HG02973 (cell line): ENCODE measurements around the gene LPIN1.
A peak's percentile ranks its signal among the peaks of the same experiment; 100 is the strongest.
"Not testable (repeated sequence)": the region's sequence is repeated elsewhere in the genome, so short reads cannot be mapped to it uniquely, and the experiment has no call there.

Experiments used
- ATAC-seq: cut with Tn5 transposase; IDR thresholded peaks from one replicate; pipeline ENCODE4 v1.9.1; 2021; ENCODE audit warnings: moderate library complexity; ENCODE audit not compliant: unreplicated experiment

Gene LPIN1

GRCh38 chr2:11829324-11829946 is 83.0 kb downstream of the LPIN1 start:
- peak; percentile 35 for ATAC-seq

GRCh38 chr2:11829947-11830707 is 83.7 kb downstream of the LPIN1 start:
- peak; percentile 61 for ATAC-seq

DNA sequence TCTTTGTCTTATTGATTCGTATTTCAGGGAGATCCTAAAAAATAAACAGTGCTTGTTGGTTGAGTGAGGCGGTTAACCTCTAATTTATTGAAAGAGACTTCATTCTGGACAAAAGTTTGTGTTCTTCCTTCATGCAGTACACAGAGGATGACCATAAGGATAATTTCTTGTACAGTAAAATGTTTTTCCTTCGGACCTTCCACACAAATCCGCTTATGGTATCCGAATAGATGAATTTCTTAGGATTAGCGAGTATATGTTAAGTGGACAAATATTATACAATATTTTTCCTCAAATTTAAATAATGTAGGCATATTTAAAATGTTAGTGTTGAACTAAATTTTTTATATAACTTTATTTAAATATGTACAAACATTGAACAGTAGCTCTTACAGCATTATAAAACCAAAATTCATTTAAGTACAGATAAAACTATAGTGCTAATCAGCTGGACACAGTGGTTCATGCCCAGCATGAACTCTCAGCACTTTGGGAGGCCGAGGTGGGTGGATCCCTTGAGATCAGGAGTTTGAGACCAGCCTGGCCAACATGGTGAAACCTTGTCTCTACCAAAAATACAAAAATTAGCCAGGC is 84.4 kb downstream of the LPIN1 start:
- ATAC-seq = no peak

GRCh38 chr2:11831415-11831814 is 85.0 kb downstream of the LPIN1 start:
- ATAC-seq = no peak

DNA sequence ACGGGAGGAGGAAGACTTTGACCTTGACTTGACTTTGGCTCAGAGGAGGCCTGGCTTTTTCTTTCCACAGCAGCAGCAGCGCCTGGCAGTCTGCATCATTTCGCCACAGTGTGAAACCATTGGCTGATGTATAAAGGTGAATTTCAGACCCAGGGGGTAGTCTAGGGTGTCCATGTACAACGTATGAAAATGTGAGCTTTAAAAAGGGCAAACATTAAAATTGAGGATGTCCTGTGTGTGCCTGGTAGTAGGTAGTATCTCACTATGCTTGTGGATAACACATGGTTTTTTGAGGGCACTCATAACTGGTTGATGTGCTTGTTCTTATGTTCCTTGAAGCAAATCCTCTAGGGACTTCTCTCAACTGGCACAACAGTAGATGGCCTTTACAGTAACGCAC is 86.1 kb downstream of the LPIN1 start:
- no peak for ATAC-seq

GRCh38 chr2:11833601-11834000 is 87.2 kb downstream of the LPIN1 start:
- no peak for ATAC-seq

GRCh38 chr2:11835403-11835802 is 89.0 kb downstream of the LPIN1 start:
- no peak for ATAC-seq

- ATAC-seq = no peak
Observed at GRCh38 chr2:11836647-11837219, 90.3 kb downstream of the LPIN1 start.

DNA sequence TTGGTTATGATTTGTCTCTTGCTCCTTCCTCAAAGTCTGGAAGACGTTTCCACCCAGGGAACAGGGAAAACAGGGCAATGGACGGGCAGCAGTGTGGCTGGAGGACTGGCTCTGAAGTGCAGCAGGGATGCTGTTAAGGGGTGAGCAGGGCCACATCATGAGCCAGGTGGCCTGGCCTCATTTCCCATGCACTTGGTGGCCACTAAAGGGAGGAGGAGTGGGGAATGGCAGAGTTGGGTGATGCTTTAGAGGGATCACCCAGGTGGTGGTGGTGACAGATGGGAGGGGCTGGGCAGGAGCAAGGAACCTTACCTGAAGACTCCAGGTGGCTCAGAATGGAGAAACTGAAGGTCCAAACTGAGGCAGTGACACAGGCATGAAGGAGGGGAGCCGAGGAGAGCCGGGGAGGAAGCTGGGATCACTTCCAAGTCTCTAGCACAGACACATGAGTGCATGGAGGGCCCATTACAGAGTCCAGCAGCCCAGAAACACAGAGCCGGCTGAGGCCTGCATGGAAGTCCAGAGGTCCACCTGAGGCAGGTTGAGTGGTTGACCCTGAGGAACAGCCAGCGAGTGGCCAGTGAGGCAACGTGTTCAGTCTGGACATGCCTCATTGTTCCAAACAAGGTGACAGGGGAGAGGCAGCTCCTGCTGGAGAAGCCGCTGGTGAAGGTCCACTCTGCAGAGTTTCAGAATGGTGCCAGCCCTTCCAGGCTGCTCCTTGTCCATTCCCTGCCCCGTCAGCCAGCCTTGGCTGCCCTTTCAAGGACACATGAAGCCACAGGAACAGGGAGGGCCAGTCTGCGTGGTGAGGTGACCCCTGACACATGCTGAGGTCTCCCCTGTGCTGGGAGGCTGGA is 91.7 kb downstream of the LPIN1 start:
- ATAC-seq = no peak

GRCh38 chr2:11839916-11840315 is 93.5 kb downstream of the LPIN1 start:
- no peak for ATAC-seq

GRCh38 chr2:11842336-11842735 is 95.9 kb downstream of the LPIN1 start:
- ATAC-seq = no peak

DNA sequence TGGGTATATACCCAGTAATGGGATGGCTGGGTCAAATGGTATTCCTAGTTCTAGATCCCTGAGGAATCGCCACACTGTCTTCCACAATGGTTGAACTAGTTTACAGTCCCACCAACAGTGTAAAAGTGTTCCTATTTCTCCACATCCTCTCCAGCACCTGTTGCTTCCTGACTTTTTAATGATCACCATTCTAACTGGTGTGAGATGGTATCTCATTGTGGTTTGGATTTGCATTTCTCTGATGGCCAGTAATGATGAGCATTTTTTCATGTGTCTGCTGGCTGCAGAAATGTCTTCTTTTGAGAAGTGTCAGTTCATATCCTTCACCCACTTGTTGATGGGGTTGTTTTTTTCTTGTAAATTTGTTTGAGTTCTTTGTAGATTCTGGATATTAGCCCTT is 98.4 kb downstream of the LPIN1 start:
- not testable (repeated sequence) for ATAC-seq

GRCh38 chr2:11847935-11848334 is 101.5 kb downstream of the LPIN1 start:
- not testable (repeated sequence) for ATAC-seq

DNA sequence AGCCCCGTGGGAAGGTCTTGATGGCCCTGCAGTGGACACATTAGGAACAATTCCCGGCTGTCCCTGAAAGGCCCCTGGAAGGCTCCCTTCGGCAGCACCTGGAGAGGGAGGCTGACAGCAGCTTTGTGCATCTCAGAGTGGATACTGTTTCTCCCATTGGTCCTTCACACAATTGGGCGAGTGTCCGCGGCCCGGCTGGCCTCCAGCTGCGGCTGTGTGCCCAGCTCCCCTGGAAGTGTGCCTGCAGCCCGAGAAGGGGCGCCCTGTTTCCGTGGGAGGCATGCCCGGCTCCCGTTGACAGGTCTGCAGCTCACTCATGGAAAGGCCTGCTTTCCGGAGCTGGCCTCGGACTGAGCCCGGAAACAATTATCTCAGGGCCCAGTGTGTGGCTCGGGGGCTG is 103.7 kb downstream of the LPIN1 start:
- ATAC-seq = no peak

DNA sequence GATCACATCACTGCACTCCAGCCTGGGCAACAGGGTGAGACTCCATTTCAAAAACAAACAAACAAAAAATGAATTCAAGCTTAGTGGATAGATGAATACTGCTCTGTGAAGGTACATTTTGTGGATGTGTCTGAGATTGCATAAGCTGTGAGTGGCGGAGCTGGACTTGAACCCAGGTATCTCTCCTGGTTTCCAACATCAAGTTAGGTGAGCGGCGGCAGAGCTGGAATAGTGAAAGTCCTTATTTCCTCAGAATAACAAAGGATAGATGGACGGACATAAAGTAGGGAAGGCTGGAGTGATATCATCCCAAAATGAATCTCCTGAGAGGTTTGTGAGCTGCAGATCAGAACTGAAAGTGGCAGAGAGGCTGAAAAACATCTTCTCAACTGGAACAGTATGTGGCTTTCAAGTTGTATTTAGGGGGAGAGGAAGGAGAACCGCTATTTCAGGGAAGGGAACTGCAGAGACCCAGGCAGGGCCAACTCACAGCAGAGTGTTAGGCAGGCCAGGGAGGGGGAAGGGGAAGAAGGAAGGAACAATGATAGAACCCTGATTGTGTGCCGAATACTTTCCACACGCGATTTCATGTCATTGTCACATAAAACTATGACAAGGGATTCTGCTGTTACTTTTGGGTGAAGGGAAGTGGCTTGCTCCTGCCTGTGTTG is 106.2 kb downstream of the LPIN1 start:
- ATAC-seq = no peak

DNA sequence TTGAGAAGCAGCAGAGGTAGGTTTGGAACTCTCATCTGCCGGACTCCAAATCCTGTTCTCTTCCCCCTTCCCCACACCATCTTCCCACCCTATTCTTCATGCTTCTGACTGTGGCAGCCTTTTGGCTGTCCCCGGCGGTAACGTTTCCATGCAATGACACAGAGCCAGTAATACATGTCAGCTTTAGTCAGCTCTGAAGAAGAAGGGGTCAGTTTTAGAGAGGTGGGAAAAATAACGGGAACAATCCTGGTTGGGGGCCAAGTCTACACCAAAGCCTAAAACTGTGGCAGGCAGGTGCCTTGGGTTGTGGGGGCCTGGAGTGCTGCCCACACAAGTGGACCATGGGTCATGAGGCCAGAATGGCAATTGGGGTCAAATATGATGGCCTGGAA is 106.8 kb downstream of the LPIN1 start:
- ATAC-seq = no peak

DNA sequence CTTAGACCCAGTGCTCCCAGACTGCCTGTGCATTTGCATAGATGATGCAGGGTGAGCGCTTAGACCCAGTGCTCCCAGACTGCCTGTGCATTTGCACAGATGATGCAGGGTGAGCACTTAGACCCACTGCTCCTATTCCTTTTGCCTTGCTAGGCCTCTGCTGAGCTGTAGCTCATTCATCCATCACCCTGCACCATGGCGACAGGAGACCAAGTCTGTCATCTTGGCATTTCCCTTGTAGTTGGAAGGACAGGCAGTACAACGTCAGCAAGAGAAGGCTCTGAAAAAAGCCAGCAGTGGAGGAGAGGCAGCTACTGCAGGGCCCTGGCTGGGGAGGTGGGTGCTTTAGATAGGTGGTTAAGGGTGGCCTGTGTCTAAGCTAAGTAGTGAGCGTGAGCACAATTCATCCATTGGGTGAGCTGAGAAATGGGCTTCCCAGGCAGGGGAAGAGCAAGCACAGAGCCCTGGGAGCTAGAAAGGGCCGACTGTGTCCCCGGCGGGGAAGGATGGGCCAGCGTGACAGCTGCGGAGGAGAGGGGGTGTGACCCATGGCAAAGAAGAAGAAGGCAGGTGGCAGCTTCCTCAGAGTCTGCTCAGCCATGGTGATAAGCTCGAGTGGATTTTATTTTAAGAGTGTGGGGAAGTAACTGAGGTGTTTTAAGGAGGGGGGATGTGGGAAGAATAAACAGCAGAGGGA is 108.8 kb downstream of the LPIN1 start:
- ATAC-seq = no peak

DNA sequence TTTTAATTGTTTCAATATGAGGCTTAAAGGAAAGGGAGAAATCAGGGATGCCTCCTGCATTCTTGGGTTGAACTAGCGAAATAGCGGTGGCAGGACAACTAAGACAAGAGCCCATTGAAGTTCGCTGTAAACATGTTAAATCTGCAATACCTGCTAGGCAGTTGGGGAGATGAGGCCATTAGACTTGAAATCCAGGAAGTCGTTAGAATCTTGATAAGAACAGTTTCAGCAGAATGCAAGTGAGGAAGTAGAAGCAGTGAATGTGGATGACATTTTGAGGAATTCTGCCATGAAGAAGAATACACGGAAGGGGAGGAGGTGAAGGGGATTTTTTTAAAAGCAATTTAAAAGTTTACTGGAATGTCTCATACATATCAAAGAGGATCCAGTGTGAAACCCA is 109.7 kb downstream of the LPIN1 start:
- ATAC-seq = no peak

- ATAC-seq = no peak
Observed at GRCh38 chr2:11858883-11859282, 112.5 kb downstream of the LPIN1 start.

DNA sequence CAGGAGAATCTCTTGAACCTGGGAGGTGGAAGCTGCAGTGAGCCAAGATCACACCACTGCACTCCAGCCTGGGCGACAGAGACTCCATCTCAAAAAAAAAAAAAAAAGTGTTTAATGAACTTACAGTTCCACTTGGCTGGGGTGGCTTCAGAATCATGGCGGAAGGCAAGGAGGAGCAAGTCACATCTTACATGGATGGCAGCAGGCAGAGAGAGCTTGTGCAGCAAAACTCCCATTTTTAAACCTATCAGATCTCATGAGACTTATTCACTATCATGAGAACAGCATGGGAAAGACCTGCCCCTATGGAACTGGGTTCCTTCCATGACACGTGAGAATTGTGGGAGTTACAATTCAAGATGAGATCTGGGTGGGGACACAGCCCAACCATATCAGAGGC is 113.5 kb downstream of the LPIN1 start:
- not testable (repeated sequence) for ATAC-seq
